ENCODE measurements around the gene LCN2. TPM values are rescaled to one million over a fixed set of nuclear protein-coding genes. Genes with fewer than 3 reads are reported as not detected.

LCN2 gene
- total RNA-seq, 1 experiment from 2014 or later, result 153 TPM

GRCh38 chr9:128152133-128153059 lies 3.1 kb downstream of the LCN2 start:
- POLR2A ChIA-PET (ENCODE audit: unreplicated experiment), result no interaction called here
- no peaks in the 10 kb centered on the region for H3K79me2 ChIP-seq (ENCODE audit: low read length)
- no peak overlapping the region for H3K4me2 ChIP-seq (ENCODE audit: low read length)
- intact Hi-C loops (cut with micrococcal nuclease), result no loop called here
- no peak for DNase-seq
- H3K36me3 ChIP-seq (ENCODE audit: low read depth, low read length), result no peaks in the 10 kb centered on the region
- H3K27ac ChIP-seq (ENCODE audit: low read length), result no peak overlapping the region
- no TSS peak for BruUV-seq (replicated peaks)
- TF ChIP-seq EZH2 (IDR thresholded peaks at IDR 0.05; ENCODE audit: low read length, unreplicated experiment) (no peak), EZH2phosphoT487 (IDR thresholded peaks at IDR 0.05; ENCODE audit: borderline replicate concordance, low read length) (no peak)
- TF ChIP-seq, protein P1, sequence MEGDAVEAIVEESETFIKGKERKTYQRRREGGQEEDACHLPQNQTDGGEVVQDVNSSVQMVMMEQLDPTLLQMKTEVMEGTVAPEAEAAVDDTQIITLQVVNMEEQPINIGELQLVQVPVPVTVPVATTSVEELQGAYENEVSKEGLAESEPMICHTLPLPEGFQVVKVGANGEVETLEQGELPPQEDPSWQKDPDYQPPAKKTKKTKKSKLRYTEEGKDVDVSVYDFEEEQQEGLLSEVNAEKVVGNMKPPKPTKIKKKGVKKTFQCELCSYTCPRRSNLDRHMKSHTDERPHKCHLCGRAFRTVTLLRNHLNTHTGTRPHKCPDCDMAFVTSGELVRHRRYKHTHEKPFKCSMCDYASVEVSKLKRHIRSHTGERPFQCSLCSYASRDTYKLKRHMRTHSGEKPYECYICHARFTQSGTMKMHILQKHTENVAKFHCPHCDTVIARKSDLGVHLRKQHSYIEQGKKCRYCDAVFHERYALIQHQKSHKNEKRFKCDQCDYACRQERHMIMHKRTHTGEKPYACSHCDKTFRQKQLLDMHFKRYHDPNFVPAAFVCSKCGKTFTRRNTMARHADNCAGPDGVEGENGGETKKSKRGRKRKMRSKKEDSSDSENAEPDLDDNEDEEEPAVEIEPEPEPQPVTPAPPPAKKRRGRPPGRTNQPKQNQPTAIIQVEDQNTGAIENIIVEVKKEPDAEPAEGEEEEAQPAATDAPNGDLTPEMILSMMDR (conservative IDR thresholded peaks at IDR 0.05; ENCODE audit: low read depth, low read length), result no peak
- H4K20me1 ChIP-seq (ENCODE audit: low read length), result no peaks in the 10 kb centered on the region
- H3K4me1 ChIP-seq (ENCODE audit: insufficient read depth, low read length), result peaks cover 26% of the 10 kb centered on the region
- H2AFZ ChIP-seq (ENCODE audit: low read length), result no peak overlapping the region
- no peaks in the 10 kb centered on the region for H3F3A ChIP-seq (ENCODE audit: low read length, unreplicated experiment)
- ATAC-seq, result no peak
- no peak overlapping the region for H3K4me3 ChIP-seq (ENCODE audit: low read length)
- no peaks in the 10 kb centered on the region for H3K9me3 ChIP-seq (ENCODE audit: low read length)
- CTCF ChIA-PET, result no interaction called here
- no peak overlapping the region for H3K9ac ChIP-seq (ENCODE audit: low read length)
- H3K27me3 ChIP-seq (ENCODE audit: low read length), result no peaks in the 10 kb centered on the region
- H3K9me2 ChIP-seq (replicated peaks; ENCODE audit: low read length), result no peaks in the 10 kb centered on the region

GRCh38 chr9:128153060-128153946 lies 4.0 kb downstream of the LCN2 start:
- H3F3A ChIP-seq (ENCODE audit: low read length, unreplicated experiment), result no peaks in the 10 kb centered on the region
- H3K36me3 ChIP-seq (ENCODE audit: low read depth, low read length), result no peaks in the 10 kb centered on the region
- H3K9ac ChIP-seq (ENCODE audit: low read length), result no peak overlapping the region
- peaks cover 22% of the 10 kb centered on the region for H3K4me1 ChIP-seq (ENCODE audit: insufficient read depth, low read length)
- ChIA-PET CTCF (no interaction called here), POLR2A (ENCODE audit: unreplicated experiment) (no interaction called here)
- no peak overlapping the region for H2AFZ ChIP-seq (ENCODE audit: low read length)
- DNase-seq (no peak), ATAC-seq (no peak)
- H3K4me2 ChIP-seq (ENCODE audit: low read length), result no peak overlapping the region
- H3K9me3 ChIP-seq (ENCODE audit: low read length), result no peaks in the 10 kb centered on the region
- no peak overlapping the region for H3K27ac ChIP-seq (ENCODE audit: low read length)
- no peaks in the 10 kb centered on the region for H3K27me3 ChIP-seq (ENCODE audit: low read length)
- no peaks in the 10 kb centered on the region for H3K79me2 ChIP-seq (ENCODE audit: low read length)
- H4K20me1 ChIP-seq (ENCODE audit: low read length), result no peaks in the 10 kb centered on the region
- intact Hi-C loops (cut with micrococcal nuclease), result no loop called here
- no TSS peak for BruUV-seq (replicated peaks)
- H3K9me2 ChIP-seq (replicated peaks; ENCODE audit: low read length), result no peaks in the 10 kb centered on the region
- TF ChIP-seq EZH2phosphoT487 (IDR thresholded peaks at IDR 0.05; ENCODE audit: borderline replicate concordance, low read length), result no peak
- TF ChIP-seq, protein P1 (conservative IDR thresholded peaks at IDR 0.05; ENCODE audit: low read depth, low read length), result no peak
- TF ChIP-seq EZH2 (IDR thresholded peaks at IDR 0.05; ENCODE audit: low read length, unreplicated experiment), result no peak
- H3K4me3 ChIP-seq (ENCODE audit: low read length), result no peak overlapping the region

Data from PC-3 (cell line).